ENCODE measurements around the gene RCCD1.

The RCCD1 gene

DNA sequence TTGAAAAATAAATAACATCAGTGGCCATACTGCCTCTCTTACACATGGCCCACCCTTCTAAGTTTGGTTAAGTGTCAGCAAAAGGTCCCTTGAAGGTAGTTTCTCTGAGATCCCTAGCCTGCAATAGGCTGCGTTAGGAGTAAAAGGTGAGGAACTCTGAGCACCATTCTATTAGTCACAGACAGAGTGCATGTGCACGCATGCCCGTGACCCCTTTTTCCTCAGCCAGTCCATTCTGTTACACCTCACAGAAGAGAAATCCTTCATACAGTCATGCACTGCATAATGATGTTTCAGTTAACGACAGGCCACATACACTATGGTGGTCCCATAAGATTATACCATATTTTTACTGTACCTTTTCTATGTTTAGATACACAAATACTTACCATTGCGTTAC, 12.5 kb downstream of the RCCD1 start:
- DNase-seq (ENCODE audit: low read depth) = no peak

DNA sequence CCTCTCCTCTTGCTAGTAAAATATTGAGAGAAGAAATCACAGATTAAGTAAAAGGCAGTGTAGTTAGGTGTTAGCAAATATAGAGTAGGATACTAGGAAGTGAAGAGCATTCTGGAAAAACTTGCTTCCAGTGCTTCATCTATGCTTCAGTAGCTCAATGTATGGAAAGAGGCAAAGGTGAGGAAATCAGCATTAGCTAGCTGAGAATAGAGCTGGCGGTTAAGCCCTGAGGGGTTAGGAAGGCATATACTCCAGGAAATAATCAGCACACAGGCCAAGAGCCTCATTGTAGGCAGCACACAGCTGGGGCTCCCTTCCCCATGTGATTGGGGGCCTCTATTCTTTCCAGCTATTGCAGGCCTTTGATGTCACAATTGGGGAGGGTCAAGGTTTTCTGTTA, 13.8 kb downstream of the RCCD1 start:
- DNase-seq (ENCODE audit: low read depth) = no peak

DNA sequence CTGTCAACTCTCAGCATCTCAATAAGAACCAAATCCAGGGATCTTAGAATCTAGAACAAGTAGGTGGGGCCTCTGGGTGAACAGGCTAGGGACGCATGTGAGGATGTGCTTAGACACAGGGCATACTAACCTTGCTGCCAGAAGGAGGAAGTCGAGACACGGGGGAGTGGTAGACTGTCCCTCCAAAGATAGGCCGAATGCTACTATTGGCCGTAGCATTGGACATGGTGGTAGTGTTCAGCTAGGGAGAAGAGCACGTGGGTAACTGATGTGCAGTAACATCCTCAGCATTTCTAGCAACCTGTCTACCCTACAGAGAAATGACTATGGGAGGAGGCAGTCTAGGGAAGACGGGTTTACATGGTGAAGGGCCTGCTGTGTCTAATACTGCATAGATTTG, 15.6 kb downstream of the RCCD1 start:
- no peak for DNase-seq (ENCODE audit: low read depth)

DNA sequence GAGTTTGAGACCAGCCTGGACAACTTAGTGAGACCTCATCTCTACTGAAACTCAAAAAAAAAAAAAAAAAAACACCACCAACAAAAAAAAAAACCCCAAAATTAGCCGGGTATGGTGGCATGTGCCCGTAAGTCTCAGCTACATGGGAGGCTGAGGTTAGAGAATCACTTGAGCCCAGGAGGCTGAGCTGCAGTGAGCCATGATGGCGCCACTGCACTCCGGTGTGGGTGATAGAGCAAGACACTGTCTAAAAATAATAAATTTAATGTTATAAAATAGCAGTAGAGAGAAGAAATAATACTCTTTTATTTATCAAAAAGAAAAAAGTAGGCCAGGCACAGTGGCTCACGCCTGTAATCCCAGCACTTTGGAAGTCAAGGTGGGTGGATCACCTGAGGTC, 17.4 kb downstream of the RCCD1 start:
- DNase-seq (ENCODE audit: low read depth) = no peak

DNA sequence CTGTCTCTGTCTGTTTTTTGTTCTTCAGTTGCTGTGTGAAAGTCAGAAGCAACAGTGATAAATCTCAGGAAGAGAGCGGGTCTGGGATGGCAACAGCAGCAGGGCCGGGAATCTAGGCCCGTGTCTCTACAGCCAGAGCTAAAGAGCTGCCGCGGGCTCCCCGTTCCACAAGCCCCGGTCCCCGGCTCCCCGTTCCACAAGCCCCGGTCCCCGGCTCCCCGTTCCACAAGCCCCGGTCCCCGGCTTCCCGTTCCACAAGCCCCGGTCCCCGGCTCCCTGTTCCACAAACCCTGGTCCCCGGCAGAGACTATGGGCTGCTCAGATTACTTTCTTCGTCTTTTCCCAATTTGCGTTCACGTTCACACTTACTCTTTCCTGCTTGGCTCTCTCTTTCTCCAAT, 19.5 kb downstream of the RCCD1 start:
- DNase-seq (ENCODE audit: low read depth) = no peak

DNA sequence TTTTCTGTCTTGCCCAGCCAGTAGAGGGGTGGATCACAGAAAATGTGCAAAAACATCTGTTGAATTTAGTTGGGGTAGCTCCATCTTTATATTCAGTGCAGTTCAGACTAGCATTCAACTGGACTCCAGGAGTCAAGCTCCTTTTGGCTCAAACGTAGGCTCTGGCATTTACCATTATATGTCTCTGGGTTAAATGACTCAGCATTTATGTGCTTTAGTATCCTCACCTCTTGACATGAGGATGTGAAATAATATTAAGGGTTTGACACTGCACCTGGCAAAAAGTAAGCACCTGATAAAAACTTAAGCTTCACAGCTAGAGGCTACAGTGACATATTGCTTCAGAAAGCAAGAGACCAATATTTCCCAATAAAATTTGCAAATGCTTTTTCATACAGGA, 24.9 kb downstream of the RCCD1 start:
- DNase-seq (ENCODE audit: low read depth) = no peak

DNA sequence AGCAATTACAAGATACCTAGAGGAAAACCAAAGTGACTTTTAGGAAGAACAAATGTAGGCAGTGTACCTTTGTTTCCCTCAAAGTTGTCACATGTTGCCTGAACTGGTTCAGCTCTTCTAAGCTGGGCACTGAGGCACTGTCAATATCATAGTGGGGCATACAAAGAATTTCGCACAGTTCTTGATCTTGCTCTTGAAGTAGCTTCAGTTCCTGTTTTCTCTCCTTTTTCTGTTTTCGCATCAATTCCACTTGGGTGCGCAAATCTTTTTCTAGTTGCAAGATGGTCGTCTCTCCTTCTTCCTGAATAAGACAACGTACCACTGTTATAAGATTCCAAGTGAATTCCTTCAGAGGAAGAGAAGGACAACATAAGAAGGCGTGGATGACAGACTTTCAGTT, 27.0 kb downstream of the RCCD1 start:
- DNase-seq (ENCODE audit: low read depth) = no peak

DNA sequence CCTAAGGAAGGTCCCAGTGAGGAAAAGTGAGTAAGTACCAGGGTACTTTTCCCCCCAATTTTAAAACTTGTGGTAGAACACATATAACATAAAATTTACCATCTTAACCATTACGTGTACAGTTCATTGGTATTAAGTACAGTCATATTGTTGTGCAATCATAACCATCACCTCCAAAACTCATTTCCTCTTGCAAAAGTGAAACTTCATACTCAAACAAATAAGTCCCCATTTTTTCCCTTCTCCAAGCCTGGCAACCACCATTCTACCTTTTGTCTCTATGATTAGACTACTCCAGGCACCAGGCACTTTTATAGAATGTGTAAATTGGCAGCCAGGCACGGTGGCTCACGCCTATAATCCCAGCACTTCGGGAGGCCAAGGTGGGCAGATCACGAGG, 27.5 kb downstream of the RCCD1 start:
- DNase-seq (ENCODE audit: low read depth) = peak; percentile 44

DNA sequence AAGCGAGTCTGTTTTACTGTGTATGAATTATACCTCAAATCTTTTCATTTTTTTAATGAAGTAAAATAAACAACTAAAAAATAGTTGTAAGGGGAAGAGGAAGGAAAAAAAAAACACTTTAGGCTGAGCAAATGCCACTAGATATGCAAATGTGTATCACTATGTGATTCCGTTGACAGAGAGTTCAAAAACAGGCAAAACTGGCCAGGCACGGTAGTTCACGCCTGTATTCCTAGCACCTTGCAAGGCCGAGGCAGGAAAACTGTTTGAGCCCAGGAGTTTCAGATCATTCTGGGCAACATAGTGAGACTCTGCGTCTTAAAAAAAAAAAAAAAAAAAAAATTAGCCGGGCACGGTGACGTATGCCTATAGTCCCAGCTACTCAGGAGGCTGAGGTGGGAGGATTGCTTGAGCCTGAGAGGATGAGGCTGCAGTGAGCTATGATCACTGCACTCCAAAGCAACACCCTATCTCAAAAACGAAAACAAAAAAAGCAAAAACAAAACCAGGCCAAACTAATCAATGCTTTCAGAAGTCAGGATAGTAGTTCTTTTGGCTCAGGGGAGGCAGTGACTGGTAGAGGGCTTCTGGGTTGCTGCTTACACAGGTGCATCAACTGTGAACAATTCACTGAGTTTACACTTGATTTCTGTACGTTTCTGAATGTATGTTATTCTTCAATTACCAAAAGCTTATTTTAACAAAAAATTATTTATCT, 32.3 kb downstream of the RCCD1 start:
- no peak for DNase-seq (ENCODE audit: low read depth)

DNA sequence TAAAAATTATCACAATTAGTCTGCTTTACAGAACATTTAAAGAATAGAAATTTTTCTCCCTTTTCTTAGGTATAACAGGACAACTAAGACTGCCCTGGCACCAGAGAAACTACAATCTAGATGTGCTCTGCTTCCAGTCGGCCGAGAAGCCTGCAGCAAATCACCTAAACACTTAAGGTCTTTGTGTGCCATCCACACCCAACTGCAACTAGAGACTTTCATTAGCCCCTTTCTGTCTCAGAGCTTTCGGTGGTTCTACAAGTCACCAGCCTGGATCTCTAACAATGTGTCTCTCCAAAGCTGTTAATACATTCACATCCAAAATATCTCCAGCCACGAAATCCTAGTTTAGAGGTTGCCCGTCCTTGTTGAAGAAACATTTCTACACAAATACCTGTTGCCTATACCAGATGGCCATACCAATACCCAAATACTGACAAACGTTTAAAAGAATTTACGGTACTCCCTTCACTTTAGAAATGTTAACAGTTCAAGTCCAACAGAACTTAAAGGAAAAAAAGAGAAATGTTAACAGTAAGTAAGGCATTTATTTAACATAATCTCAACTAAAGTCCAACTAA, 33.0 kb downstream of the RCCD1 start:
- peak; percentile 28 for DNase-seq (ENCODE audit: low read depth)

DNA sequence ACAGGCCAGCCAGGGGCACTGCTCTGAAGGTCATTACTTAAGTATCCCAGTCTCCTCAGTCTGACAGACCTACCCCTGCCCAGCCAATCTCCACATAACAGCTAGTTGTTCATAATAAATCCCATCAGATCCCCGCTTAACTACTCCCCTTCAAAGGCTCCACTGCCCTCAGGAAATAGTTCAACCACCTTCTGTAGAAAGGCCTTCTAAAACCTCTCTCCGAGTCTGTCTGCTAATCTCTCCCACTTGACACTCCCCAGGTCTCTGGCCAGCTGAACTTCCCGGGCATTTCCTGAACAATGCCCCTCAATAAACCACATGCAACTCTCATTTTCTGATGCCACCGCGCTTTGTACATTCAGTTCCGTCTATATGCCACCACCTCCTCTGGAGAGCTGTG, 33.6 kb downstream of the RCCD1 start:
- peak; percentile 23 for DNase-seq (ENCODE audit: low read depth)

DNA sequence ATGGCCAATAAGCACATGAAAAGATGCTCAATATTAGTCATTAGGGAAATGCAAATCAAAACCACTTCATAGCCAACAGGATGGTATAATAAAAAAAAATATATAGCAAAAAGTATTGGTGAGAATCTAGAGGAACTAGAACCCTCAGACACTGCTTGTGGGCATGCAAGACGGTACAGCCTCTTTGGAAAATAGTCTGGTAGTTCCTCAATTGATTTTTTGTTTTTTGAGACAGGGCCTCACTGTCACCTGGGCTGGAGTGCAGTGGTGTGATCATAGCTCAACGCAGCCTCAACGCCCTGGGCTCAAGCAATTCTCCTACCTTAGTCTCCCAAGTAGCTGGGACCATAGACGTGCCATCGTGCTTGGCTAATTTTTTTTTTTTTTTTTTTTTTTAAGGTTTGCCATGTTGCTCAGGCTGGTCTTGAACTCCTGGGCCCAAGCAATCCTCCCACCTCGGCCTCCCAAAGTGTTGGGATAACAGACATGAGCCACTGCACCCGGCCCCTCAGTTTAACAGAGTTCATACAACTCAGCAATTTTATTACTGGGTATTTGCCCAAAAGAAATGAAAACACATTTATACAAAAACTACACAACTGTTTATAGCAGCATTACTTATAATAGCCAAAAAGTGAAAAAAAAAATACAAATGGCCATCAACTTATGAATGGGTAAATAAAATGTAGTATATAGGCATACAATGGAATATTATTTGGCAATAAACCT, 34.5 kb downstream of the RCCD1 start:
- no peak for DNase-seq (ENCODE audit: low read depth)

DNA sequence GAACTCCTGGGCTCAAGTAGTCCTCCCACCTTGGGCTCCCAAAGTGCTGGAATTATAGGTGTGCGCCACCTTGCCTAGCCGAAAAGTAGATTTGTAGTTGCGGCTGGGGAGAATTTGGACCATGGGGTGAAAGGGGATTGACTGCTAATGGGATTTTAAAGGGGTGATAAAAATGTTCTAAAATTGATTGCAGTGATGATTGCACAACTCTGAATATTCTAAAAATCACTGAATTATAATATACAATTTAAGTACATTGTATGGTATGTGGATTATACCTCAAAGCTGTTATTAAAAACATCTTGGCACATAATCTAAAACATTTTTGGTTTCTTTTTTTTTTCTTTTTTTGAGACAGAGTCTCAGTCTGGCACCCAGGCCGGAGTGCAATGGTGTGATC, 35.8 kb downstream of the RCCD1 start:
- no peak for DNase-seq (ENCODE audit: low read depth)

DNA sequence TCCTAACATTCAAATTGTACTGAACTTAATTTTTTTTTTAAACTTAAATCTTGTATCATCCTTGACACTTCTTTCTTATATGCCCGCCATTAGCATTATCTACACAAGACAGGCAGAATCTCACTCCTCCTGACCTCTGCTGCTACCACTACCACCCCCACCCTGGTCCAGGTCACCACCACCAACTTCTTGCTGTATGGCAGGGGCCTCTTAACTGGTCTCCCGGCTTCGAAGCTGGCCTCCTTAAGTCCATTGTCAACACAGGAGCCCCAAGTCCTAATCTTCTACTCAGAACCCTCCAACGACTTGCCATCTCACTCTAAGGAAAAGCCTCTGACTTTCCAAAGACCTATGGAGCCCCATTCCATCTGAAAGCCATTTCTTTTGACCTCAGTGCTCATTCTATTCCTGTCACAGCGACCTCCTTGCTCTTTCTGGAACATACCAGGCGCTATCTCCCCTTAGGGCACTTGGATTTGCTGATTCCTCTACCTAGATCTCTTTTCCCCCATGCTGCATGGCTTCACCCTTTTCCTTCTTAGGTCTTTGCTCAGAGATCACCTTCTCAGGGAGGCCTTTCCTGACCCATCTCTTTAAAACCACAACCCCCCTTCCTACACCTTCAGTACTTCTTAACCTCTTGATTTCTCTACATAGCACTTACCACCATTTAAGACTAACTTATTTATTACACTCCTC, 37.1 kb downstream of the RCCD1 start:
- peak; percentile 20 for DNase-seq (ENCODE audit: low read depth)

DNA sequence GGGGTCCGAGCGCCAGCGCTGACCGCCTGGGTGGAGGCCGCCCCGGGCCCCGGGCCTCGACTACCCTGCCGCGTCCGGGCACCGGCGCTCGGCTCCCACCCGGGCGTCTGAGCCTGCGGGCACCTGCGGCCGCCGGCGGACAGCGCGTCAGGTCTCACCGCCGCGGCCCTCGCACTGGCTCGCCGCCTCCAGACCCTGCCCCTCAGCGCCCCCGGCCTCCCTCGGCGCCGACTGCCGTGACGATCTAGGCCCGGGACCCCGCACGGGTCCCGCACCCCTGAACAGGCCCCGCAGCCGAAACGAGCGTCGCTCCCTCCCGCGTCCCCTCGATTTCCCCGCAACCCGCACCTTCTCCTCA, 39.4 kb downstream of the RCCD1 start:
- peak; percentile 17 for DNase-seq (ENCODE audit: low read depth)

DNA sequence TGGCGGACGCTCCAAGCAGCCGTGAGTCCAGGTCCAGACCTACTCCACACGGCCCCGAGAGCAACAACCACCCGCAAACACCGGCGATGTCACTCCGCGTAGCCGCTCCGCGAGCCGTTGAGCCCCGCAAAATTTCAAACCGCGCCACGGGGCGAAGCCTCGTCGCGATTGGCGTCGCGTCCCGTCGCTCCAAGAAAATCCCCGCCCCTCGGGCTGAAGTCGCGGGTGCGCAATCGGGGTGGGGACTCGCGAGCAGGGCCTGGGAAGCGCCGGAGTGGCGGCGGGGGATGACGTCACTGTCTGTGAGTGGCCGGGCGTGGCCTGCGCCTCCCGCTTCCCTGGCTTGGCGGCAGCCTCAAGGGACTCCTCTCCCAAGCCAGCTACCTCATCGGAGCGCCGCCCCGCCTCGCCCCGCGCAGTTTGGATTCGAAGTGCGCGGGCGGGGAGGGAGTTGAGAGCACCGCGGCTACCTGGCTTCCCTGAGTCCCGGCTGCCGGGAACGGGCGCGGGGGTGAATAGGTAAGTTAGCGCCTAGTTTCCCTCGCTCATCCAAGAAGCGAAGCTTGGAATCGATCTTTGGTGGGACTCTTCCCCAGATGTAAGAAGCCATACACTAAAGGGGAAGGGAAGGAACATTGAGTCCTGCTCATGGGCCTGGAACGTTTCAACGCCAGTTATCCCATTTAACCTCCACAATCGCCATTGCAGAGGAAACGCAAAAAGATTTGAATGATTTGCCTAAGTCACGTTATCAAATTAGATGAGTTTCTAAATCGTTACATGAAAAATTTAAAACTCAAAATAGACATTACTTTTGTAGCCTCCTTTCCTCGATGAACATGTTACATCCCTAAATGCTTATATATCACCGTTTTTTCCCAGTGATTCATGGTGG, 40.0 kb downstream of the RCCD1 start, which contains the start of gene PRC1:
TSS of gene PRC1 (minus strand) at position 119 of the 895 bp plus-strand sequence. CDS start at position 1, 118 bp downstream.
- DNase-seq (ENCODE audit: low read depth) = peak; percentile 98

DNA sequence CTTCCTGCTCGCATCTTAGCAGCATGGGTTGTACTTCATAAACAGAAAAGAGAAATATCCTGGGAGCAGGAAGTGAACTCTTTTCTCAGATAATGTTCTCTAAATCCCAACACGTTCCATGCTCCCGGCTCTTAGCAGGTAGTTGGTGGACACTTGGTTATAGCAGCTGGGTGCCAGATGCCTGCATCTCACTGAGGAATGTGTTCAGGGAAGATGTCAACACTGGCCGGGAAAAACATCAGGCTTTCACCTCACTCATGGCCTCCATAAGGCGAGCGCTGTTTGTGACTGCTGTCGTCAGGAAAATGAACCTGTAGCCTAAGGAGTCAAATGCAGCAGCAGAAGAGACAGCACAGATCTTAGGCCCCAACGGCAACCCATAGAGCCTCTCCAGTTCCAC, 44.1 kb downstream of the RCCD1 start:
- DNase-seq (ENCODE audit: low read depth) = no peak

DNA sequence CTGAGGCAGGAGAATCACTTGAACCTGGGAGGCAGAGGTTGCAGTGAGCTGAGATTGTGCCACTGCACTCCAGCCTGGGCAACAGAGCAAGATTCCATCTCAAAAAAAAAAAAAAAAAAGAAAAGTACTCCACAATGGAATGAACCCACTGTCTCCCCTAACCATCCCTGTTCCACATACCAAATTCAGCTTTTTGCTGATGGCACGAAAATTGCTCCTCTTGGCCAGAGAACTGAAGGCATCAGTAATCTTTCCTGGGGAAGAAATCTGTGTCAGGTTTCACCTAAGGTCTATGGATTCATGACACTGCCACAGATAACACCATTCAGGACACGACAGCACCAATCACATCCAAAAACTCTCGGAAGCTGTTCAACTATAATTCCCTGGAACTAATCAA, 46.5 kb downstream of the RCCD1 start:
- no peak for DNase-seq (ENCODE audit: low read depth)

DNA sequence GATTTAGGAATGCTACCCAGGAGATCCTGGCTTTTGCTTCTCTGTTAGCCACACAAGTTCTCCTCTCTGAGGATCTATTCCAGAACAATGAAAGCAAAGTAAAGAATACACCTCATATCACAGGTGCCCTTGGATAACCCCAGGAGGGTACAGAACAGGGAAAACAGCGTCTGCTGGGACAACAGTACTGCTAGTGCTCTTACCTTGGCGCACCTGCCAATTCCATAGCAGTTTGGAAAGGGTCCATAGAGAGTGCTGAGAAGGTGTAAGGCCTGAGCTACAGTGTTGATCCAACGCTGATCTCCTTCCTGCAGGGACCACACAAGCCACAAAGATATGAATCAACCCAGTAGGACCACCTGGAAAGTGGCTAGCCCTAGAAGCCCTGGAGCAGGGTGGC, 52.6 kb downstream of the RCCD1 start:
- no peak for DNase-seq (ENCODE audit: low read depth)
